Measurements from ENCODE around the gene GALNT12.

The GALNT12 gene

DNA sequence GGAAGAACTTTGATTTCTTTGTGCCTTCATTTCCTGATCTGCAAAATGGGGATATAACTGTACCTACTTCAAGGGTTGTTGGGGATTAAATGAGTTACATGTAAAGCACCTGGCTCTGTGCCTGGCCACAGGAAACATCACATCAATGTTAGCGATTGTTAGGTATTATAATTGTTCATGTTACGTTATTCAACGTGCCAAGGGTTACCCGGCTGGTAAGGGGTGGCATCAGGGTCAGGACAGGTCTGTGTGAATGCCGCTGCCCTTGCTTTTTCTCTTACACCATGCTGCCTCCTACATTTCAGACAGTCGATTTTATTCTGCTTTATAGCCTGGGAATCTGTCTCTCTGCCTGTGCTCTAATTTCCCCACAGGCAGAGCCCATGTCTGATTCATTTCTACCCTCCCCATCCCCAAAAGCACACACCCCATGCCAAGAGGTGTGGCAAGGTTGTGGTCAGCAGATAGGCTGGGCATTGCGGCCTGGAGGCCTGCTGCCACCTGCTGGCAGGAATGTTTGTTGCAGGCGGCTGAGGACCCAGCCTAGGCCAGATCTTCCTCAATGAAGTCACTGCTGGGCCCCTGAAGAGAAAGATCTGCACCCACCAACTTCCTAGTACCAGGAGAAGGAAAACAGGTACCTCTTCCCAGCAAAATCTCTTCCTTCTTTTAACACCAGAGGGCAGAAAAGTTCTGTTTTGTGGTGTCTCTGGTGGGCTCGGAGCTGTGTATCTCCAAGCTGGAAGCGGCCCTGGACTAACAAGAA, 16.4 kb upstream of the GALNT12 start:
- ChIA-PET POLR2A (interaction anchor here (0.5 to 1.7 kb wide), 2 partner anchors 17 to 56 kb away, joined by 5 read pairs; partner anchors contain the start of gene GALNT12), CTCF (interaction anchor here (0.6 to 4.5 kb wide), 17 partner anchors 8 to 1337 kb away, joined by 3 to 39 read pairs (median 4); partner anchors contain the start of gene GALNT12)
- TF ChIP-seq ZNF140 (tag by site-specific recombination; IDR thresholded peaks at IDR 0.05) (no peak), BCL11B (tag by site-specific recombination; IDR thresholded peaks at IDR 0.05; ENCODE audit: low read depth) (peak; percentile 49; the same call in 1 of the 2 replicates), ZNF221 (tag by site-specific recombination; IDR thresholded peaks at IDR 0.05; ENCODE audit: borderline replicate concordance) (no peak), ZNF214 (tag by site-specific recombination; IDR thresholded peaks at IDR 0.05; ENCODE audit: borderline replicate concordance) (no peak), ZNF768 (tag by site-specific recombination; IDR thresholded peaks at IDR 0.05) (no peak), ZNF48 (tag by site-specific recombination; IDR thresholded peaks at IDR 0.05) (no peak), ZNF2 (tag by site-specific recombination; IDR thresholded peaks at IDR 0.05) (0 out of 2 replicates have a peak, but pooled peaks have one; percentile 49), ZNF292 (tag by site-specific recombination; IDR thresholded peaks at IDR 0.05; ENCODE audit: borderline replicate concordance, low read depth) (no peak), ZNF311 (tag by site-specific recombination; IDR thresholded peaks at IDR 0.05; ENCODE audit: borderline replicate concordance) (no peak), ZNF423 (tag by site-specific recombination; IDR thresholded peaks at IDR 0.05) (no peak), ZBTB20 (tag by site-specific recombination; IDR thresholded peaks at IDR 0.05) (no peak), SP3 (tag by site-specific recombination; IDR thresholded peaks at IDR 0.05) (peak; percentile 54), SALL2 (tag by site-specific recombination; IDR thresholded peaks at IDR 0.05; ENCODE audit: borderline replicate concordance) (no peak), ZNF132 (tag by site-specific recombination; IDR thresholded peaks at IDR 0.05; ENCODE audit: borderline replicate concordance) (no peak), ZNF843 (tag by site-specific recombination; IDR thresholded peaks at IDR 0.05) (no peak), SCRT1 (tag by site-specific recombination; IDR thresholded peaks at IDR 0.05; ENCODE audit: borderline replicate concordance) (no peak), ZNF660 (tag by site-specific recombination; IDR thresholded peaks at IDR 0.05) (peak; percentile 85), ZNF692 (tag by site-specific recombination; IDR thresholded peaks at IDR 0.05) (peak; percentile 47; the same call in 1 of the 2 replicates), ZSCAN23 (tag by site-specific recombination; IDR thresholded peaks at IDR 0.05) (no peak), ZNF114 (tag by site-specific recombination; IDR thresholded peaks at IDR 0.05) (no peak), ZNF138 (tag by site-specific recombination; IDR thresholded peaks at IDR 0.05; ENCODE audit: borderline replicate concordance) (no peak), ZNF10 (tag by site-specific recombination; IDR thresholded peaks at IDR 0.05) (no peak), ZBTB17 (tag by site-specific recombination; IDR thresholded peaks at IDR 0.05) (peak; percentile 24; the same call in 1 of the 2 replicates), ZNF169 (tag by site-specific recombination; IDR thresholded peaks at IDR 0.05) (no peak), HOXC10 (CRISPR knock-in tag; IDR thresholded peaks at IDR 0.05) (no peak), CTCF (tag by site-specific recombination; IDR thresholded peaks at IDR 0.05) (peak; percentile 78), HOXA7 (CRISPR knock-in tag; IDR thresholded peaks at IDR 0.05; ENCODE audit: borderline replicate concordance) (no peak), ZNF707 (tag by site-specific recombination; IDR thresholded peaks at IDR 0.05) (peak; percentile 39; the same call in 1 of the 2 replicates), WT1 (tag by site-specific recombination; IDR thresholded peaks at IDR 0.05) (no peak)
- TF ChIP-seq, protein P1, sequence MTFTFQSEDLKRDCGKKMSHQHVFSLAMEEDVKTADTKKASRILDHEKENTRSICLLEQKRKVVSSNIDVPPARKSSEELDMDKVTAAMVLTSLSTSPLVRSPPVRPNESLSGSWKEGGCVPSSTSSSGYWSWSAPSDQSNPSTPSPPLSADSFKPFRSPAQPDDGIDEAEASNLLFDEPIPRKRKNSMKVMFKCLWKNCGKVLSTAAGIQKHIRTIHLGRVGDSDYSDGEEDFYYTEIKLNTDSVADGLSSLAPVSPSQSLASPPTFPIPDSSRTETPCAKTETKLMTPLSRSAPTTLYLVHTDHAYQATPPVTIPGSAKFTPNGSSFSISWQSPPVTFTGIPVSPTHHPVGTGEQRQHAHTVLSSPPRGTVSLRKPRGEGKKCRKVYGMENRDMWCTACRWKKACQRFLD (tag by site-specific recombination; IDR thresholded peaks at IDR 0.05), result no peak
- TF ChIP-seq, protein P2, sequence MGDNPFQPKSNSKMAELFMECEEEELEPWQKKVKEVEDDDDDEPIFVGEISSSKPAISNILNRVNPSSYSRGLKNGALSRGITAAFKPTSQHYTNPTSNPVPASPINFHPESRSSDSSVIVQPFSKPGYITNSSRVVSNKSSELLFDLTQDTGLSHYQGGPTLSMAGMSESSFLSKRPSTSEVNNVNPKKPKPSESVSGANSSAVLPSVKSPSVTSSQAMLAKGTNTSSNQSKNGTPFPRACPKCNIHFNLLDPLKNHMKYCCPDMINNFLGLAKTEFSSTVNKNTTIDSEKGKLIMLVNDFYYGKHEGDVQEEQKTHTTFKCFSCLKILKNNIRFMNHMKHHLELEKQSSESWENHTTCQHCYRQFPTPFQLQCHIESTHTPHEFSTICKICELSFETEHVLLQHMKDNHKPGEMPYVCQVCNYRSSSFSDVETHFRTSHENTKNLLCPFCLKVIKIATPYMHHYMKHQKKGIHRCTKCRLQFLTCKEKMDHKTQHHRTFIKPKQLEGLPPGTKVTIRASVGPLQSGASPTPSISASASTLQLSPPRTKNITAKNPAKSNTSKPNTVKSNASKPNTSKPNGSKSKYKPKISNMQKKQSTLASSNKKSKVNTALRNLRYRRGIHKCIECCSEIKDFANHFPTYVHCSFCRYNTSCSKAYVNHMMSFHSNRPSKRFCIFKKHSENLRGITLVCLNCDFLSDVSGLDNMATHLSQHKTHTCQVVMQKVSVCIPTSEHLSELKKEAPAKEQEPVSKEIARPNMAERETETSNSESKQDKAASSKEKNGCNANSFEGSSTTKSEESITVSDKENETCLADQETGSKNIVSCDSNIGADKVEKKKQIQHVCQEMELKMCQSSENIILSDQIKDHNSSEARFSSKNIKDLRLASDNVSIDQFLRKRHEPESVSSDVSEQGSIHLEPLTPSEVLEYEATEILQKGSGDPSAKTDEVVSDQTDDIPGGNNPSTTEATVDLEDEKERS (tag by site-specific recombination; IDR thresholded peaks at IDR 0.05), result no peak

More for the DNA sequence above, 16.4 kb upstream of the GALNT12 start:
- Histone ChIP-seq H3K9me3 (ENCODE audit: control insufficient read depth, insufficient read depth, low read depth, low read length) (no peaks in the 10 kb centered on the region), H3K4me1 (ENCODE audit: control insufficient read depth, insufficient read depth, low read length) (no peaks in the 10 kb centered on the region), H3K4me3 (ENCODE audit: low read depth, low read length) (no peak overlapping the region), H3K36me3 (ENCODE audit: control insufficient read depth in 2 of 2, insufficient read depth in 1 of 2, low read length in 2 of 2) (peaks cover 3 to 50% of the 10 kb centered on the region in 2 experiments; a peak in 1 of 3 replicates), H3K27ac (ENCODE audit: extremely low read depth, low read depth, low read length) (no peak overlapping the region)

All from HEK293 (cell line).